ENCODE measurements around the gene WDR36.
A peak's percentile ranks its signal among the peaks of the same experiment; 100 is the strongest.

Gene WDR36

DNA sequence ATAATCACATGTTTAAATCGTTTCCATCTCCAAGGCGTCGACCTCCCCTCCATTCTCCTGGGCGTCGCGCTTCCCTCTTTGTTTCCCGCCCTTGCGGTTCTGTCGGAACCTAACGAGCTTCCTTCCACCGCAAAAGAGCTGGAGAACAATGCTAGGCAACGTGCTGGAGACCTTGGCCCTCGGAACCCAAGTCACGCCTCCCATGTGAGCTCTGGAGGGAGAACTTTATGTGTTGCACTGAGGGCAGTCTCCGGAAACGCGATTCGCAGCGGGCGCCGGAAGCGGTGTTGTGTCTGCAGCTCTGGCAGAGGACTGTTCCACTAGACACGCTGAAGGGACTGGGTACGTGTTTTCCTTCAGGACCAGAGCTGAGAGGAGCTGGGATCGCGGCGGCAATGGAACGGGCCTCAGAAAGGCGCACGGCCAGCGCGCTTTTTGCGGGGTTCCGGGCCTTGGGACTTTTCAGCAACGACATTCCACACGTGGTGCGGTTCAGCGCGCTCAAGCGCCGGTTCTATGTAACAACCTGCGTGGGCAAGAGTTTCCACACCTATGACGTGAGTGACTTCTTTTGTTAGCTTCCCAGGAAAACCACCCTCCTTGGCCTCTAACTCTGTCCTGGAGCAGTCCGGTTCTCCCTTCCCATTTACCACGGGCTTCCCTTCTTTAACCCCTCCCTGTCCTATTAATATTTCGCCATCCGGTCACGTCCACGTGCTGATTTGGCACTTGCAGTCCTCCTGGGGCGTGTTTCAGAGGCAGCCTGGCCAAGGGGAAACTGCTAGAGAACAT lies at the start of gene WDR36:
TSS of gene WDR36 (plus strand) at position 287 of the 792 bp plus-strand sequence. CDS start at position 396, 109 bp downstream.
- DNase-seq = peak; percentile 85

DNA sequence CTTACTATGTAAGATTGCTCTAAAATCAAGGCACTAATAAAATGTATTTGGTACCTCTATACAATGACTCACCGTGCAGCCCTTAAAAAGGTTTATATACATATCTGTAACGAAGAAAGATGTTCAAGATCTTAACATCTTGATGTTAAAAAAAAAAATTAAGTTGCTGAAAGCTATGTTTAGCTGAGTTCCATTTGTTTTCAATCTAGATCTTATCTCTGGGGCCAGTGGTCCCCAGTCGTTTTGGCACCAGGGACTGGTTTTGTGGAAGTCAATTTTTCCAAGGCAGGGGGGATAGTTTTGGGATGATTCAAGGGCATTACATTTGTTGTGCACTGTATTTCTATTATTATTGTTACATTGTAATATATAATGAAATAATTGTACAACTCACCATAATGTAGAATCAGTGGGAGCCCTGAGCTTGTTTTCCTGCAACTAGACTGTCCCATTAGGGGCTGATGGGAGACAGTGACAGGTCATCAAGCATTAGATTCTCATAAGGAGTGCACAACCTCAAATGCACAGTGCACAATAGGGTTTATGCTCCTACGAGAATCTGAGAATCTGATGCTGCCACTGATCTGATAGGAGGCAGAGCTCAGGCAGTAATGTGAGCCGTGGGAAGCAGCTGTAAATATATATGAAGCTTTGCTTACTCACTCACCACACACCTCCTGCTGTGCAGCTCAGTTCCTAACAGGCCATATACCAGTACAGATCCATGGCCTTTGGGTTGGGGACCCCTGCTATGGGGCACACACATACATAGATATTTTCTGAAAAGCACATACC lies 48.2 kb upstream of the WDR36 start:
- DNase-seq = no peak

DNA sequence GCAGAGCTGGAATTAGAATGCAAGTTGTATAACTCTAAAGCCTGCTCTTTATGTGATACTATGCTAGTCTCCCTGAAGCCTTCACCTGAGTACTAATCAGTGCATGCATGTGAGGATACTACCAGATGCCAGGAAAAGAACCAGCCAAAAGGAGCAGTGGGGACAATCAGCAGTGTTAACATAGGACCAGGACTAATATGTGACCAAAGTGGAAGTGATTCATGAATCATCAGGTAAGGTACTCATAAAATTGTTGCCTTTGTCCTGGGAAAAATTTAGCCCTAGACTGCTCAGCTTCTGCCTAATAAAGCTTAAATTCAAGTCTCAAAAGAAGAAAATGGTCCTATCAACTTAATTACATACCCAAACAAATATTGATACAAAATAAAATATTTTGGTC lies 34.1 kb upstream of the WDR36 start:
- DNase-seq = no peak

DNA sequence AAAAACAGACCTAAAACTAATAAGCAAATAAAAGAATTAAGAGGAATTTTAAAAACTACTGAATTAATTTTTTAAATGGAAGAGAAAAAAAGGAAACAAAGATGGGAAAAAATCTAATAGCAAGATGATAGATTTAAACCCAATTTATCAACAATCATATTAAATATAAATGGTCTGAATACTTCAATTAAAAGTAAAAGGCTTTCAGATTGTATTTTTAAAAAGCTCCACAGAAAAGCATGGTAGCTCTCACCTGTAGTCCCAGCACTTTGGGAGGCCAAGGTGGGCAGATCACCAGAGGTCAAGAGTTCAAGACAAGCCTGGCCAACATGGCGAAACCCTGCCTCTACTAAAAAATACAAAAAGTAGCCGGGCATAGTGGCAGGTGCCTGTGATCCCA lies 32.0 kb upstream of the WDR36 start:
- no peak for DNase-seq

DNA sequence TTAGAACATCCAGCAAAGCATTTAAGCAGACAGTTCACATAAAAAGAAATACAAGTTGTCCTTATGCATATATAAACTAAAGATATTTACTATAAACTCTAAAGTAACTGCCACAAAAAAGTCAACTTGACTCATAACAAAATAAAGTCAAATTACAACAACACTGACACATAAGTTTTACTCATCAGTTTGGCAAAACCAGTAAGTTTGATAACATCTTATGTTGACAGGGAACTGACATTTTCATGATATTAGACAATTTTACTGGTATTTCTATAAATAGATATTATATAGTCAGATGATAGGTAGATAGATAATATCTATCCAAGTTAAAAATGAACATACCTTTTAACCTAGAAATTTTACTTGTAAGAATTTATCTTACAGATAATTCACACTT lies 30.5 kb upstream of the WDR36 start:
- DNase-seq = no peak

DNA sequence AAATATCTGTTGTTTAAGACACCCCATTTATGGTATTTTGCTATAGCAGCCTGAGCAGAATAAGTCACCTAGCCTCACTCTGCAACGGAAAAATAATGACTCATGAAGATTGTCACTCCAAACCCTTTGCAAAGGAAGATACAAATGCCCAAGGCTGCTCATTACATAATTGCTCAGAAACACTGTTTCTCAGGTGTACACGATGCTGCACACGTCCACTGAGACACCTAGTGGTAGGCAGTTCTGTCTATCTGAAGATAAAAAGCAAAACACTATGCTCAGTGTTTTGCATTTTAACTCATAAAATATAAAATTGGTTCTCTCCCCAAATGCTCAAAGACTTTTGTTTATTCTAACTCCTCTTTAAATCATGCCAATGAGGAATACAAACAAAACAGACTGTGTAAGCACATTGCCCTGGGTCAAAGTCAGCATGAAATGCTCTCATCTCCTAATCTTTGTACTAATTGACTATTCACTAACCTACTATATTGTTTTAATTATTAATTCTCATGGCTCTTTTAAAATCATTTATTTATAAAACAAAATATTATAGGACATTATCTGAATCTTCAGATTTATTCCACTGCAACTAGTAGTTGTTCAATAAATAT lies 28.3 kb upstream of the WDR36 start:
- DNase-seq = no peak

DNA sequence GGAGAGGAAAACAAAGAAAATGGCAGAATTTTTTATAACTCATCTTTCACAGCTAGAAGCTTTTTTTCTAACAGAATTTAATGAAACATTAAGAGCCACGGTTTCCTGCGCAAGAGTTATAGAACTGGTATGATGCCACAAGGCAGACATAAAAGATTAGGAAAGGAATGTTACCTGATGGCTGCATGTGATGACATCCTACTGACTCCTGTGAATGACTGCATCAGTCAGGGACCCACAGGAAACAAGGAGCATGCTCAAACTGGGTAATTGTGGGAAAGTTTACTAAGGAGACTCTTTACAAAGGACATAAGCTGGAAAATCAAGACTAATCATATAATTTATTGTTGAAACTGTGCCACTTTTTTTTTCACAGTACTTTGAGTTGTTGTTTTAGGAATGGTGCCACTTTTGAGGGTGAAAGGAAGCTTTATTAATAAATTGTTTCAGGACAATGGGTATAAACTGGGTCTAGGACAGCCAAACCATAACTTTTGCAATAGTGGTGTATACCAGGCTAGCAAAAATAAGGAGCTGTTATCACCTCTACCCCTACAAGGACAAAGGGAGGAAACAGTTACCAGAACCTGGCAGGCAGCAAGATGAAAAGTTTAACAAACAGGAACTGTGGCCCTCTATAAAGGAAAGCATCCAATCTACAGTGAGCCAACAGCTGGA lies 25.7 kb upstream of the WDR36 start:
- DNase-seq = no peak

DNA sequence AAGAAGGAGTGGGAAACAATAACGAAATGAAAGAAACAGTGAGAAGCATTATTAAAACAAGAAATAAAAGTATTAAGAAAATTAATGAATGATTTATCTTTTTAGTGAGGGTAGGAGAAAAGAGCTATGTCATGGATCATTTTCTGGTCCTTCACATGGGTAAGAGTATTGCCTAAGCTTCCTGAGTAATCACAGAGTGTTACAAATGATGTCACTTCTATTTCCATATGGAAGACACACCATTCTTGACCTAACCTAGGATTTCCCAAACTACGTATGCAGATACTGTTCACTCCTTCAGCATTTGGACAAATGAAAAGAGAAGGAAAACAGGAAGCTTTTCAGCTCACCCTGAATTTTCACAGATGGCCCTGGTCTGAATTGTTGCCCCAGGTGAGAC lies 23.9 kb upstream of the WDR36 start:
- no peak for DNase-seq

DNA sequence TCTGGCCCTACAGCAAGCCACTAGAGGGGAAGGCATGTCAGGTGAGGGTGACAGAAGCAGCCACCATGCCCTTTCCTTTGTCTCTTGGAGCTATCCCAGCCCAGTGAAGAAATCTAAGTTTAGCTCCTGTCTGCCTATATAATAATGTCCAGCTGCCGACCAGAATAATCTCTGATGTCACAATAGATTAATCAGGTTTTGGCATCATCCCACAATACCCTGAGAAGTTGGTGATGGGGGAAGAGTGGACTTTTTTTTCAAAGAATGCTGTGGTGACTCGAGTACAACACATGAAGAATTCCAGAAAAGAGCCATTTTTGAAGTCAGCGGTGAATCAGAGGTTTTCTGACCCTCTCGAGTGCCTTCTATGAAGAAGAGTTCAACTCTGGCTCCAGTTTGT lies 22.3 kb upstream of the WDR36 start:
- DNase-seq = no peak

DNA sequence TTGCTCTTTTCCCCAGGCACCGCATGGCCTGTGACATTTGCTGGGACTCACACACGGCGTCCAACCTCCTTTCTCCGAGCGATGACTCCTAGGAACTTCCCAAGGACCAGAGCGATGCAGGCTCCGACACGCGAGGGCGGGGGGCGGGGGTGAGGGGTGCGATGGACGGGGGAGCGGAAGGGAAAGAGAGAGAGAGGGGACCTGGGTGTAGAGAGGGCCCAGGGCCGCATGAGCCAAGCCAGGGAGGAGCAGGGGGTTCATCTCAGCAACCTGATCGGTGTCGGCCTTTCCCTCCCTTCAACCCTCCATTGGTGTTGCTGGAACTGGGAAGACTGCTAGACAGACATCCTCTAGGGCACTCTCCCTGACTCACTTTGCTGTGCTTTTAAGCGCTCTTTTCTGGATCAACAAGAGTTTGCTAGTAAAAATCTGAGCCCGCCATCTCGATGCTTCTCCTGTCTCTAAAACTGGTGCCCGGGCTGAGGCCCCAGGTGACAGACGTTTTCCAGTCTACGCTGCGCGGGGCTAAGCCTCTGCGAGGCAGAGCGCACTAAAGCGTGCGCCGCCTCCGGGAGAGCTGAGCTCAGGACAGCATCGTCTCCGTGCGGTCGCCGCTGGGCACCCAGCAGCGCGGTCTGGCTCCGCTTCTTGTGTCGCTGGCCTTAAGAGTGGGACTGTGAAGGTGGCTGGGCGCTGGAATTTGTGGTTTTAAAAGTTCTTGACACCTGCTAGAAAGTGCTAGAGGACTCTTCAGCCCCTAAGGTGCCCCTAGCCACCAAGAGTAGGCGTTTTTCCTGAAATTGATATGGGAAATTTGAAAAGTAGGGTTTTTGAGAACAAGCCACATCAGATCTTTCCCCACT lies 21.6 kb upstream of the WDR36 start:
- DNase-seq = peak; percentile 13

DNA sequence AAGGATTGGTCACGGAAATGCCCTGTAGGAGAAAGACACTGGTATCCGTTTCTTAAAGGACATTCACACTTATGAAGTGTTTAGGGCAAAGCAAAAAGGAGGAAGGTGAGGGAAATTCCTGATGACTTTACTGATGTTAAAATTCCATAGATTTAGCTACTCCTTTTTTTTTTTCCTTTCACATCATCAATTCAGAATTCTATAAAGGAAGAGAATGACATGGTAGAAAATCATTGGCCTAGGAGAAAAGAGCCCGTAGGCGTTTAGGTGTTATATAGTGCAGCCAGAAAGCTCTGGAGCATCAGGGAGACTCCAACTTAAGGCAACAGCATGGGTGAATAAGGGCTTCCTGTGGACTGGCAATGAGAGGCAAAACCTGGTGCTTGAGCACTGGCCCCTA lies 20.7 kb upstream of the WDR36 start, which contains the start of gene TSLP:
TSS of gene TSLP (plus strand) at position 301 of the 400 bp plus-strand sequence. CDS start 178 bp downstream, outside the sequence.
- DNase-seq = no peak

DNA sequence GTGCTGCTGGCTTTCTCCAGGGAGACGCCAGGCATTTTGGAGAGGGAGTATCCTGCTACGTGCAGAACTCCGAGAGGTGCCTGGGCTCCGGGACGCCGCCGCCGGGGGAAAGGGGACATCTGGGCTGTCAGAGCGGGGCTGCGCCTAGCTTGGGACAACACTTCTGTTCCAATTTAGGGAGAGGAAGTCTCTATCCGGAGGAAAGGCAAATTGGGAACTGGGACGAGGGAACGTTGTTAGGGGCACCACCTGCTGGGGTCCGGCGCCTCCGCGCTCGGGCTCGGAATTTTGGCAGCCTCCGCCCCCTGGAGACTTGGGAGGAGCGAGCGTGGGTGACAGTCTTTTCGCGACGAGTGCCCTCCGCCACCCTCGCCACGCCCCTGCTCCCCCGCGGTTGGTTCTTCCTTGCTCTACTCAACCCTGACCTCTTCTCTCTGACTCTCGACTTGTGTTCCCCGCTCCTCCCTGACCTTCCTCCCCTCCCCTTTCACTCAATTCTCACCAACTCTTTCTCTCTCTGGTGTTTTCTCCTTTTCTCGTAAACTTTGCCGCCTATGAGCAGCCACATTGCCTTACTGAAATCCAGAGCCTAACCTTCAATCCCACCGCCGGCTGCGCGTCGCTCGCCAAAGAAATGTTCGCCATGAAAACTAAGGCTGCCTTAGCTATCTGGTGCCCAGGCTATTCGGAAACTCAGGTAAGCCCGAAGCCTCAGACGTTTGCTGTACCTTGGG lies 19.0 kb upstream of the WDR36 start:
- DNase-seq = peak; percentile 41

DNA sequence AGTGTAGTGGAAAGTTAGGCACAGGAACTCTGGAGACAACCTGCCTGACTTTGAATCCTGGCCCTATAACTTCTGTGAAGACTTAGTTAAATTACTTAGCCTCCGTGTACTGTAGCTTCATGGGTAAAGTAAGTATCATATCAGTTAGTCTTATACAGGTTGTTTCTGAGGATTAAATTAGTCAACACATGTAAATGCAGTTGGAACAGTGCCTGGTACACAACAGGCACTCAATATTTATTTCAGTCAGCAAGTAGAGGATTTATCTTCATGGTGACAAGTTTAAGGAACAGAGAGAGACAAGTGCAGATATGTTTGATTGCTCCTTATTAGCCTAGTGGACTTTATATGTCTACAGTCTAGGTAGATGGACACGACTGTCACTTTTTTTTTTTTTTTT lies 17.9 kb upstream of the WDR36 start:
- DNase-seq = no peak

DNA sequence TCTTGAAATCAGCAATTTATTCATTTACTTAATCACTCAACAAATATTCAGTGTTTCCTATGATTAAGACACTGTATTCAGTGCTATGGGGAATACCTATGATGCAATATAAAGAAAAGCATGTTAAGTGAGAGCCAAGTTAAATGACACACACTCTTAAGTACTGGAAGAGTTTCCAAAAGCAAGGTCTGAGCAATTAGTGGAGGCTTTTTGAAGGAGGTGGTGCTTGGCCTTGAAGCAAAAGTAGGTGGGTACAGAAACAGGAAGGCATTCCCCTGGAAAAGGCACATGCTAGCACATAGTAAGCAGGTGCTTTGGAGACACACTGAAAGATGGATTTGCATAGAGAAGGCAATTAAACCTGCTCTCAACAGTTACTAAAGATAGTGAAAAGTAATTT lies 16.6 kb upstream of the WDR36 start:
- no peak for DNase-seq

DNA sequence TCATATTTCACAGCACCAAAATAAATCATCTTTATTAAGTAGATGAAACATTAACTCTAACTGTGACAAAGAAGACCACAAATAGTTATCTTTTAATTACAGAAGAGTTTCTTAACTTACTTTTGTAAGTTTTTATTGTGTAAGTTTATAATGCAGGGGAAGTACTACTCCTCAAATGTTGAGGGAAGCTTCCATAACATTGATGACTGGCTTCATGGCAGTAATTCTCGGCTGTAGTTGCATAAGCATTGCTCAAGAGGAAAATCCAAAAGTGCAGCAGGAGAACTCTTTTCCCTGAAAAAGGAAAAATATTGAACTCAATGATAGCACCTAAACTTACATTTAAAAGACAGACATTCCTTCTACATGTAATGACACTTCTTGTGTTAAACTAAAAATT lies 16.1 kb upstream of the WDR36 start:
- DNase-seq = no peak

DNA sequence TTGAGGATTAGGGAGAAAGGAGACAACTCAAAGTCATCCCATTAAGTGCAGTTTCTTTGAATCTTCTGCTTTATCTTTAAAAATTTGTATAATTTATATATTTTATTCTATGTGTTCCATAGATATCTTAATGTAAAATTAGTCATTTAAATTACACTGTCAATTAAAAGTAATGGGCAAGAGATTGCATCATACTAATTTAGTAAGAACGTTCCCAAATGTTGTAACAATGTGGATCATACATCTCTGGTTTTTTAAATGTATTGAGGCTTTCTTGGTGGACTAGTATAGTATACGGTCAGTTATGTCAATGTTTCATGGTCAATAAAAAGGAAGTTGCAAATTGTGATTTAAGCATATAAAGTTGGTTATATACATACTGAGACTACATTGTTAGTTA lies 14.5 kb upstream of the WDR36 start:
- DNase-seq = no peak

DNA sequence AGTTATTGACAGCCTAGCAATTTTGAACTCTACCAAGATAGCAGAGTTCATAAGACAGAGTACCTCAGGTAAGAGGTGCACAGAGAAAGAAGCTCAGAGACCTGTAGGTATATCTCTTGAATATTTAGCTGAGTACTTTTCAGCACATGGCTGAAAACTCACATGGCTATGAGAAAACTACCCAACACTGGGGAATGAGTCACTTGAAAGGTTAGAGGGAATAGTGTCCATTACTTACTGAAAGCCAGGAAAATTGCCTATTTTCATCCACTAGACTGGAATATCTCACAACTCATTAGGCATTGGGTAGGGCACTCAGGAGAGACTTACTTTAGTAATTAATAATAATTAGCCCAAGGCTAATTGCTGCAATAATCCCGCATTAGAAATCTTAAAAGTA lies 12.3 kb upstream of the WDR36 start:
- no peak for DNase-seq

DNA sequence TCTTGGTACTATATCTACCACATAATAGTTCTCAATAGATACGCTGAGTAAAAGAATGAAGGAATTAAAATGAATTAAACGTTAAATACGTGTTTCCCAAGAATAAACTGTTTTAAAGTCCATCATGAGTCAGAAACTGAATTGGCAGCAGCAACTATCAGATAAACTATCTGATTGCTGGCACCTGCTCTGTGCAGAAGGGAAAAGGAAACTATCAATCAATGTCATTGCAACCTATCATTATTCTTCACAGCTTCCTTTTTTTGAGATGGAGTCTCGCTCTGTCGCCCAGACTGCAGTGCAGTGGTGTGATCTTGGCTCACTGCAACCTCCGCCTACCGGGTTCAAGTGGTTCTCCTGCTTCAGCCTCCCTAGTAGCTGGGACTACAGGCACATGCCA lies 8.8 kb upstream of the WDR36 start:
- DNase-seq = no peak

DNA sequence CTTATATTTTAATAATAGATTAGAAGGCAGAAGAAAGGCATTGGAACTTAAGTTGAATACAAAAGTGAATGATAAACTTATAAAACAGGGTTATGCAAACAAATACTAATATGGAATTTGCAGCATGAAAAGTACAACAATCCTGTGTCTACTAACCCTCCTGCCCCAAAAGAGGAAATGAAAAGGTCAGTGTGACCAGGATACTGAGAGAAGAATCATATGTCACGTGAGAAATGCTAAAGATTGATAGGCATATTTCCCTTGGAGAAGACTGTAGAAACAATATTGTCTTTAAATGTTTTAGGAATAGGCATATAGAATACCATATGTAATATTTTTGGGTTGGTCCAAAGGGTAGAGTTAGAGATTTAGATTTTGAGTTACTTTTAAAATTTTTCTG lies 3.8 kb downstream of the WDR36 start:
- DNase-seq = no peak

DNA sequence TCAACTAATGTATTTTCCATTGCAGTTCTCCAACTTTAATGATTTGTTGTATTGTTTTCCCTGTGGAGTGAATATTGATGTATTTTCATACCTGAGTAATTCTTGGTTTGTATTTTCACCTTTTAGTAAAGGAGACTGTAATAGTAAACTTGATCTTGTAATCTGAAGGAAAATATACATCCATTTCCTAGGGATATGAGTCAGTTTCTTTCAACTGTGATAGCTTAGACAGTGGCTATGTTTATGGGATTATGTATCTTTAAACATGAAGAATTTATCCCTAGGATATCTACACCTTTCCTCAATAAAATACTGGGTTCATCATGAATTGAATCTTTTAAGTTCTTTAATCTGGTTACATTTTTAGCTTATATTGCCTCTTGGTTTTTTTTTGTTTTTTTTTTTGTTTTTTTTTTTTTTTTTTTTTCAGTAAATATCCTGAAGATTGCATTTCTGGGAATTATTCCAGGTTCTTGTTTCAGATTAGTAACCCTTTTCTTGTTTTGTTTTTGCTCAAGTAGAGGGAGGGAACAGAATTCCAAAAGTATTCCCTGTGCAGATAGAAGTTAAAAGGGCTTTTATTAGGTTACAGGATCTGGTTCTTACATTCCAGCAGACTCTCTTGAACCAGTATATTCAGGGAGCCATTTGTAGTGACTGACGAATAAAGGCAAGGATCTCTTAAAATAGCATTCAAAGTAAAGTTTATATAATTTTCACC lies 7.1 kb downstream of the WDR36 start:
- DNase-seq = no peak

Measured in activated CD4-positive, alpha-beta T cell treated with anti-CD3 and anti-CD28 coated beads for 1 hour (primary cell).